HG02798 (cell line): ENCODE measurements around the gene PRPF6.

Experiments
- ATAC-seq: cut with Tn5 transposase; IDR thresholded peaks from one replicate; pipeline ENCODE4 v1.9.1; 2021; ENCODE audit warnings: mild to moderate bottlenecking; ENCODE audit not compliant: unreplicated experiment, poor library complexity

PRPF6 gene

GRCh38 chr20:64071341-64072332 lies 90.7 kb downstream of the PRPF6 start:
- no peak for ATAC-seq

- ATAC-seq: no peak
Observed at GRCh38 chr20:64072498-64073063, 91.6 kb downstream of the PRPF6 start.

GRCh38 chr20:64073476-64074183 lies 92.7 kb downstream of the PRPF6 start:
- no peak for ATAC-seq

- no peak for ATAC-seq
Observed at GRCh38 chr20:64074184-64074789, 93.4 kb downstream of the PRPF6 start.

- no peak for ATAC-seq
Observed at GRCh38 chr20:64074963-64075362, 94.0 kb downstream of the PRPF6 start.

GRCh38 chr20:64075556-64075955 lies 94.6 kb downstream of the PRPF6 start:
- no peak for ATAC-seq

GRCh38 chr20:64076061-64076997 lies 95.4 kb downstream of the PRPF6 start:
- ATAC-seq: no peak

GRCh38 chr20:64077094-64077493 lies 96.2 kb downstream of the PRPF6 start:
- no peak for ATAC-seq

- ATAC-seq: no peak
Observed at GRCh38 chr20:64077541-64077875, 96.6 kb downstream of the PRPF6 start.

GRCh38 chr20:64077876-64078551 lies 97.1 kb downstream of the PRPF6 start:
- ATAC-seq: no peak

- ATAC-seq: no peak
Observed at GRCh38 chr20:64078934-64079272, 98.0 kb downstream of the PRPF6 start.

- peak; percentile 57 for ATAC-seq
Observed at GRCh38 chr20:64079273-64080012, 98.5 kb downstream of the PRPF6 start, which contains the start of gene RGS19. Gene RGS19 (minus strand): TSS chr20:64079518. CDS start chr20:64076886, 2,632 bp downstream.

- no peak for ATAC-seq
Observed at GRCh38 chr20:64080013-64080812, 99.3 kb downstream of the PRPF6 start, which contains the start of gene OPRL1. Gene OPRL1 (plus strand): TSS chr20:64080082. CDS start chr20:64092721, 12,639 bp downstream.

- no peak for ATAC-seq
Observed at GRCh38 chr20:64080813-64081623, 100.1 kb downstream of the PRPF6 start.

GRCh38 chr20:64081624-64081964 lies 100.7 kb downstream of the PRPF6 start:
- ATAC-seq: no peak

- ATAC-seq: no peak
Observed at GRCh38 chr20:64082126-64082731, 101.3 kb downstream of the PRPF6 start.
